ENCODE data around the gene DHX36.

- peak; percentile 34 for TF ChIP-seq CTCF (conservative IDR thresholded peaks at IDR 0.05; ENCODE audit: low read length)
- no peak for TF ChIP-seq EZH2phosphoT487 (IDR thresholded peaks at IDR 0.05; ENCODE audit: borderline replicate concordance)
These were observed 10.1 kb downstream of the DHX36 start for GRCh38 chr3:154314152-154314551.
